Ammon's horn (tissue), 1 donor: ENCODE results near the gene GLB1L.
"Not testable (repeated sequence)": the region's sequence is repeated elsewhere in the genome, so short reads cannot be mapped to it uniquely, and the experiment has no call there.

Experiments
- DNase-seq: peaks from one replicate; pipeline ENCODE4 v3.0.0-alpha.2; 2016; ENCODE audit warnings: low spot score

Gene GLB1L

DNA sequence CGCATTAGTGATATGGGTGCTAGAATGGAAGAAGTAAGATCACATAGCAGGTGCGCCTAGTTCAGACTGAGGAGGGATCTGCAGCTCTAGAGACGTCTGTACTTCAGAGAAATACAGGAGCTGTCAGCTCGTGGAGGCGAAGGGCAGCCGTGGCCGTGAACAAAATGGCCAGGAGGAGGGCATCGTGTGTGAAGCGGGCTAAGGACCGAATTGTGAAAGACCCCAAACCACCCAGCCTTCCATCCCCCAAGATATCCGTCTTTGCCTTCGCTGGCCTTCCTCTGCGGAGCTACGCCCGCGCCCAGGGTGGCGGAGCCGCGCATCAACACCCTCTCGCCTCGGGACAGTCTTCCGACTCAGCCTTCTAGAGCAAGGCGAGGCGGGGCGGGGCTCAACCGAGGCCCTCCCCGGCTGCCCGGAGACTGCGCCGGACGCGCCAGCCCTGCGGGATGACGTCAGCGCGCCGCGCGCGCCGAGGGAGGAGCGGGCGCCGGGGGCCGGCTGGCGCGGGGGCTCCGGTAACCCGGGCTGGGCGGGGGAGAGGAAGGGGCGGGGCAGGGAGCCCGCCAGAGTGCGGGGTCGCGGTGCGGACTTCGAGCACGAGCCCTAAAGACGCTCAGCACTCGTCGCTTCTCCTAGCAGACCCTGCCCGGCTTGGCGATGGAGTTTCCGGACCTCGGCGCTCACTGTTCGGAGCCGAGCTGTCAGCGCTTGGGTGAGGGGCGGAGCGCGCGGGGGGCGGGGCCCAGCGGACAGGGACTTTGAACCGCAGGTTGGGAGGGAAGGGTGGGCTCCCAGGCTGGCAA lies 38.7 kb downstream of the GLB1L start, which contains the start of gene ZFAND2B:
TSS of gene ZFAND2B (plus strand) at position 455 of the 806 bp plus-strand sequence. CDS start at position 661, 206 bp downstream.
- peak; percentile 97 for DNase-seq

DNA sequence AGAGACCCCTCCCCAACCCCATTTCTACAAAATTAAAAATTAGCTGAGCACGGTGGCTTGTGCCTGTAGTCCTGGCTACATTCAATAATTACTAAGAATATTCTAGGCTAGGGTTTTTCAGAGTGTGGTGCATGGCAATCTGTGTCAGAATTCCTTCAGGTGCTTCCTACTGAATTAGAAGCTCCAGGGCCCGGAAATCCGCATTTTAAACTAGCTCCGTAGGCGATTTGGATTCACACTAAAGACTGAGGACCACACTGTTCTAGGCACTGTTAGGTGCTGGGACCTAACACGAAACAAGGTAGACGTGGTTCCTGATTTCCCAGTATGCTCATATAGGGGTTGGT lies 39.3 kb downstream of the GLB1L start:
- DNase-seq: no peak

DNA sequence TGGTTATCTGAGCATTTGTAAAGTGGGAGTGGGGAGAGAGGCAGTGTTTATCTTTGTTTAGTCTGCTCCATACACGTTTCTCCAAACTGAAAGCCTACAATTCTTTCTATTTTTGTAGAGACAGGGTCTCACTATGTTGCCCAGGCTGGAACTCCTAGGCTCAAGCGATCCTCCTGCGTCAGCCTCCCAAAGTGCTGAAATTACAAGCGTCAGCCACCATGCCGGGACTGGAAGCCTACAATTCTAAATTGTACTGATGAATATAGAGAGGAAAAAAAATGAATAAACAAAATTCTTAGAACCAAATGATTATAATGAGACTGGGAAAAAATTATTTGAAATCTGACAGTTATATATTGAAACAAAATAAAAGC lies 40.1 kb downstream of the GLB1L start:
- no peak for DNase-seq

DNA sequence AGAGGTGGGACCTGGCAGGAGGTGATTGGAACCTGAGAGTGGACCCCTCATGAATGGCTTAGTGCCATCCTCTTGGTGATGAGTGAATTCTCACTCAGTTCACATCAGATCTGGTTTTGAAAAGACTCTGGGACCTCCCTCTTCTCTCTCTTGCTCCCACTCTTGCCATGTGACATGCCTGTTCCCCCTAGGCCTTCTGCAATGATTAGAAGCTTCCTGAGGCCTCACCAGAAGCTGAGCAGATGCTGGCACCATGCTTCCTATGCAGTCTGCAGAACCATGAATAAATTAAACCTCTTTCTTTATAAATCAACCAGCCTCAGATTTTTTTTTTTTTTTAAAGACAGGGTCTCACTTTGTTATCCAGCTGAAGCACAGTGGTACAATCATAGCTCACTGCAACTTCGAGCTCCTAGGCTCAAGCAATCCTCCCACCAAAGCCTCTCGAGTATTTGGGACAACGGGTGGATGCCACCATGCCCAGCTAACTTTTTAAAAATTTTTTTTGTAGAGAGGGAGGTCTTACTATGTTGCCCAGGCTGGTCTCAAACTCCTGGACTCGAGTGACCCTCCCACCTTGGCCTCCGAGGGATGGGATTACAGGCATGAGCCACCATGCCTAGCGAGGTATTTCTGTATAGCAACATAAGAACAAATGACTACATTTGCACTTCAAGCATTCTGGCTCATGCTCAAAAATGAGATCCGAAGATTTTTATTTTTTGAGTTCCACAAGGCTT lies 40.6 kb downstream of the GLB1L start:
- DNase-seq: no peak

DNA sequence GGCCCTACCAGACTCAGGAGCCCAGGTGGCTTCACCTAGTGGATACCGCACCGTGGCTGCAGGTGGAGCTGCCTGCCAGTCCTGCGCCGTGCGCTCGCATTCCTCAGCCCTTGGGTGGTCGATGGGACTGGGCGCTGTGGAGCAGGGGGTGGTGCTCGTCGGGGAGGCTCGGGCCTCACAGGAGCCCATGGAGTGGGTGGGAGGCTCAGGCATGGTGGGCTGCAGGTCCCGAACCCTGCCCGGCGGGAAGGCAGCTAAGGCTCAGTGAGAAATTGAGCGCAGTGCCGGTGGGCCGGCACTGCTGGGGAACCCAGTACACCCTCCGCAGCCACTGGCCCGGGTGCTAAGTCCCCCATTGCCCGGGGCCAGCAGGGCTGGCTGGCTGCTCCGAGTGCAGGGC lies 43.9 kb downstream of the GLB1L start:
- not testable (repeated sequence) for DNase-seq

DNA sequence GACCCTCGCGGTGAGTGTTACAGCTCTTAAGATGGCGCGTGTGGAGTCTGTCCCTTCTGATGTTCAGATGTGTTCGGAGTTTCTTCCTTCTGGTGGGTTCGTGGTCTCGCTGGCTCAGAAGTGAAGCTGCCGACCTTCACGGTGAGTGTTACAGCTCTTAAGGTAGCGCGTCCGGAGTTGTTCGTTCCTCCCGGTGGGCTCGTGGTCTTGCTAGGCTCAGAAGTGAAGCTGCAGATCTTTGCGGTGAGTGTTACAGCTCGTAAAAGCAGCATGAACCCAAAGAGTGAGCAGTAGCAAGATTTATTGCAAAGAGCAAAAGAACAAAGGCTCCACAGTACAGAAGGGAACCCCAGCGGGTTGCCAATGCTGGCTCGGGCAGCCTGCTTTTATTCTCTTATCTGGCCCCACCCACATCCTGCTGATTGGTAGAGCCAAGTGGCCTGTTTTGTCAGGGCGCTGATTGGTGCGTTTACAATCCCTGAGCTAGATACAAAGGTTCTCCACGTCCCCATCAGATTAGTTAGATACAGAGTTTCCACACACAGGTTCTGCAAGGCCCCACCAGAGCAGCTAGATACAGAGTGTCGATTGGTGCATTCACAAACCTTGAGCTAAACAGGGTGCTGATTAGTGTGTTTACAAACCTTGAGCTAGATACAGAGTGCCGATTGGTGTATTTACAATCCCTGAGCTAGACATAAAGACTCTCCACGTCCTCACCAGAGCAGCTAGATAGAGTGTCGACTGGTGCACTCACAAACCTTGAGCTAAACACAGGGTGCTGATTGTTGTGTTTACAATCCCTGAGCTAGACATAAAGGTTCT lies 44.5 kb downstream of the GLB1L start:
- not testable (repeated sequence) for DNase-seq

DNA sequence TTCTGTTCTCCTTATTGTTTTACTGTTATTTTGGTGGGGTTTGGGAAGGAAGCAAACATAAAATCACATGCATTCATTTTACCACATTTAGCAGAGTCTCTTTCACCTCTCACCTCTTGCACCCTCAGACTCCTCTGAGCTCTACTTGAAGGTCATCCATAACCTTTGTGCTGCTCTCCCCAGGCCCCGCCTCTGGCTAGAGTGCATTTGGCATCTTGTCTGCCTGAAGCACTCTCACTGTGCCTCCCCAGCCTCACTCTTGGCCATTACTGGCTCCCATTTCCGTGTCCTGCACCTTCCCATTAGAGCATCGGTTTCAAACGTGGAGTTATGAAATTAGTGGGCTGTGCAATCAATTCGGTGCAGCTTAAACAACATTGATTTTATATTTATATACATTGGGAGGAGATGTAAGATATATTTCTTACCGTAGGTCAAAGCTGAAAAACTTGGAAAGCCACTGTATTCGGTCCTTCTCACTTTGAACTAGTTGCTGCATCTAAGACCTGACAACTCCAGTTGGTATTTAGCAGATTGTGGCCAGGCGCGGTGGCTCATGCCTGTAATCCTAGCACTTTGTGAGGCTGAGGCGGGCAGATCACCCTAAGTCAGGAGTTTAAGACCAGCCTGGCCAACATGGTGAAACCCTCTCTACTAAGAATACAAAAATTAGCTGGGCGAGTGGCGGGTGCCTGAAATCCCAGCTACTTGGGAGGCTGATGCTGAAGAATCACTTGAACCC lies 45.6 kb downstream of the GLB1L start:
- no peak for DNase-seq

DNA sequence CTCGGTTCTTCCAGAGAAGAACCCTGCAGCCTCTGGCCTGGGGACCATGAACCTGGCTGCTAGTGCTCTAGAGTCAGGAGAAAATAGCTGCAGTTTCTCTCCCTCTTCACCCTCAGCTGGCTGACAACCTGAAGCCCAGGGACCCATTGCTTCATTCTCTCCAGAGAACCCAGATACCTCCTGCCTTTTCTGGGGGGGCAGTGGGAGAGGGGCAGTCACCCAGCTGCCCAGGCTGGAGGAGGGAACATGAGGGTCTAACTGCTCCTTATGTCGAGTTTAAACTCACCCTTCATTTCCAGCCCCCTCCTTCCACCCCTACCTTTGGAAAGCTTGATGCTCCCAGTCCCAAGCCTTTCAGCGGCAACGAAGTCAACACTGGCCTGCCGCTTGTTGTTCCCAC lies 46.3 kb downstream of the GLB1L start:
- no peak for DNase-seq

DNA sequence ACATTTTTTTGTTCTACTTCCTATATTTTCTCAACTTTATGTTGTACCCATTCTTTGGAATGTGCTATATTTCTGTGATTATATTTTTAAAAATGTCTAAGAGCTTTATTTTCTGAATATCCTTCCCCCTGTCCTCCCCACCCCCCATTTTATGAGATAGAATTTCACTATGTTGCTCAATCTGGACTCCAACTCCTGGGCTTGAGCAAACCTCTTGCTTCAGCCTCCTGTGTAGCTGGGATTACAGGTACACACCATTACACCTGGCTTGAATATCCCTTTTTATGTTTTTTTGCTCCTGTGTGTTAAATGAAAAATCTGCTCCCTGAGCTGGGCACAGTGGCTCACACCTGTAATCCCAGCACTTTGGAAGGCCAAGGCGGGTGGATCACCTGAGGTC lies 47.9 kb downstream of the GLB1L start:
- DNase-seq: no peak

DNA sequence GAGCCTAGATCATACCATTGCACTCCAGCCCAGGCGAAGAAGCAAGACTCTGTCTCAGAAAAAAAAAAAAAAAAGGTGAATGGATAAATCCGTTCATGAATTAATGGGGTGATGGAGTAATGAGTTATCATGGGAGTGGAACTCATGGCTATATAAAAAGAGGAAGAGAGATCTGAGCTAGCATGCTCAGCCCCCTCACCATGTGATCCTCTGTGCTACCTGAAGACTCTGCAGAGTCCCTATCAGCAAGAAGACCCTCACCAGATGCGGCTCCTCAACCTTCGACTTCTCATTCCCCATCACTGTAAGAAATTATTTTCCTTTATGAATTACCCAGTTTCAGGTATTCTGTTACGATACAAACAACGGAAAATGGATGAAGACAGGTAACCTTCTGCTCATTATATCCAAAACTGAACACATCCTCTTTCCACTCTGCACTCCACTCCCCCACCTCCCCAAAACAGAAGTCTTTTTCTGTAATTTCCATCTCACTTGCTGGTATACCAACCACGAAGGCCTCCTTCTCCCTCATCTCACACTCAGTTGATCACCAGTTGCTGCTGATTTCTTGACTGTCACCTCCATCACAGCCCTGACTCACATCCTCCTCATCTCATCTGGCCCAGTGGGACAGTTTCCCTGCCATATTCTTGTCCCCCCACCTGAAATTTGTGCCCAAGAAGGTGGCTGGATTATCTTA lies 58.3 kb downstream of the GLB1L start:
- DNase-seq: no peak
